ENCODE measurements around the gene MRPS10. TPM values are rescaled to one million over a fixed set of nuclear protein-coding genes. Genes with fewer than 3 reads are reported as not detected.

Gene MRPS10
- total RNA-seq, 1 donor from 2014 or later: 22.5 TPM

DNA sequence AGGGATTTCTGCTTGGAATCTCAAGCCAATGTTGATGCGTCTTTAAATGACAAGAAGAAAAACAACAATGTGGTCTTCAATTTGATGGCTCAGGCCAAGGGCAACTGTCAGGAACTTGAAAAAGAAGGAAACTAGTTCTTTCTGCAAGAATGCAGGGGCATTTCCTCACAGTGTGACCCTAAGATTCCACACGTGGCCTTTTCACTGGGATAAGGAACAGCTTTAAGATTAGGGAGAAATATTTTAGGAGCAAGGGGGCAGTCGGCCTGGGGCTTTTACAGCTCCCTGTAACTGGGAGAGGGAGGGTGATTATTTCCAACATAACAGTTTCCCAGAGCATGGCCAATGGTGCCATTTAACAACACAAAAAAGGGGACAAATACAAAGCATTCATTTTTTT is 39.4 kb upstream of the MRPS10 start:
- Mint-ChIP-seq H3K36me3 (ENCODE audit: insufficient read depth) (peaks cover 5% of the 10 kb centered on the region), H3K4me3 (ENCODE audit: low read depth) (no peak overlapping the region), H3K9me3 (ENCODE audit: low read depth) (no peaks in the 10 kb centered on the region), H3K27me3 (no peaks in the 10 kb centered on the region), H3K27ac (no peak overlapping the region), H3K4me1 (ENCODE audit: low read depth) (no peaks in the 10 kb centered on the region)
- TF ChIP-seq CTCF (IDR thresholded peaks at IDR 0.05; ENCODE audit: unreplicated experiment): no peak
- DNase-seq (ENCODE audit: low spot score, unreplicated experiment): no peak

GRCh38 chr6:42255050-42255449 is 37.4 kb upstream of the MRPS10 start:
- Mint-ChIP-seq H3K27me3 (no peaks in the 10 kb centered on the region), H3K36me3 (ENCODE audit: insufficient read depth) (peaks cover 7% of the 10 kb centered on the region)

GRCh38 chr6:42254505-42254904 is 36.8 kb upstream of the MRPS10 start:
- no peak for DNase-seq (ENCODE audit: low spot score, unreplicated experiment)
- Mint-ChIP-seq H3K4me3 (ENCODE audit: low read depth) (no peak overlapping the region), H3K27me3 (no peaks in the 10 kb centered on the region), H3K27ac (no peak overlapping the region), H3K9me3 (ENCODE audit: low read depth) (no peaks in the 10 kb centered on the region), H3K36me3 (ENCODE audit: insufficient read depth) (peaks cover 7% of the 10 kb centered on the region), H3K4me1 (ENCODE audit: low read depth) (no peaks in the 10 kb centered on the region)
- no peak for TF ChIP-seq CTCF (IDR thresholded peaks at IDR 0.05; ENCODE audit: unreplicated experiment)

More at GRCh38 chr6:42255050-42255449, 37.4 kb upstream of the MRPS10 start:
- H3K27ac Mint-ChIP-seq: no peak overlapping the region
- no peak overlapping the region for H3K4me3 Mint-ChIP-seq (ENCODE audit: low read depth)
- DNase-seq (ENCODE audit: low spot score, unreplicated experiment): no peak
- no peaks in the 10 kb centered on the region for H3K9me3 Mint-ChIP-seq (ENCODE audit: low read depth)
- H3K4me1 Mint-ChIP-seq (ENCODE audit: low read depth): no peaks in the 10 kb centered on the region
- no peak for TF ChIP-seq CTCF (IDR thresholded peaks at IDR 0.05; ENCODE audit: unreplicated experiment)

DNA sequence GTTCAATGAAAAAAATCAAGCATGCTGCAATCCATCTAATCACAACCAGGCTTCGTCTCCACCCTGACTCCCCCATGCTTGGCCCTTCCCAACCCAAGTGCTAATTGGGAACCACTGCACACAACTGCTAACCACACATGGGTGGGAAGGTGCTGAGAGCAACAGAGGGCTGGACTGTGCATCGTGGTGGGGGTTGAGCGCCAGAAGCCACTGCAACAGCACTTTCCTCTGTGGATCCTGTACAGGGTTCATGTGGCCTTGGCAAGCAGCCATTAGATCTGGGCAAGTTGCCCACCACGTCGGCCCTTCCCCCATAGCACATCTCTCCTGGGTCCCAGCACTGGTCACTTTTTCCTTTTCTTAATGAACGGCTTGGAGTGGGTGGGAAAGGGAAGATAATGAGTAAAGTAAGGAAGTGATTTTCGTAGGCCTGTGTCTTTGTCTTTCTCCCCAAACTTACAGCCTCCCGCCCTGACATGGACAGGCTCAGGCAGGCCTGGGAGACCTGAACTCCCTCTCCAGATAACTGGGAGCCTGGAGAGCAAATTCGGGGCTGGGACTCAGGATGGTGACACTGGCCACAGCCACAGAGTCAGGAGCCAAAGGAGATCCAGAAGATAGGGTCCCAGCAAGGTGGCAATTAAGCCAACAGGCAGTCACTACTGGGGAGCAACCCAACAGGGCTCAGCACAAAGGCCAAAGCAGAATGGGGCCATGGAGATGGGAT is 34.4 kb upstream of the MRPS10 start:
- no peak overlapping the region for H3K27ac Mint-ChIP-seq
- H3K4me3 Mint-ChIP-seq (ENCODE audit: low read depth): no peak overlapping the region
- no peaks in the 10 kb centered on the region for H3K4me1 Mint-ChIP-seq (ENCODE audit: low read depth)
- peaks cover 3% of the 10 kb centered on the region for H3K36me3 Mint-ChIP-seq (ENCODE audit: insufficient read depth)
- no peaks in the 10 kb centered on the region for H3K9me3 Mint-ChIP-seq (ENCODE audit: low read depth)
- no peak for TF ChIP-seq CTCF (IDR thresholded peaks at IDR 0.05; ENCODE audit: unreplicated experiment)
- no peak for DNase-seq (ENCODE audit: low spot score, unreplicated experiment)
- no peaks in the 10 kb centered on the region for H3K27me3 Mint-ChIP-seq

- H3K4me3 Mint-ChIP-seq (ENCODE audit: low read depth): no peak overlapping the region
- H3K4me1 Mint-ChIP-seq (ENCODE audit: low read depth): no peaks in the 10 kb centered on the region
- H3K36me3 Mint-ChIP-seq (ENCODE audit: insufficient read depth): peaks cover 3% of the 10 kb centered on the region
- H3K27ac Mint-ChIP-seq: no peak overlapping the region
- H3K27me3 Mint-ChIP-seq: no peaks in the 10 kb centered on the region
- H3K9me3 Mint-ChIP-seq (ENCODE audit: low read depth): no peaks in the 10 kb centered on the region
- TF ChIP-seq CTCF (IDR thresholded peaks at IDR 0.05; ENCODE audit: unreplicated experiment): no peak
- DNase-seq (ENCODE audit: low spot score, unreplicated experiment): no peak
Measured at GRCh38 chr6:42251500-42251899, 33.8 kb upstream of the MRPS10 start.
